Measurements from ENCODE around the gene AGBL3. TPM values are rescaled to one million over a fixed set of nuclear protein-coding genes. Genes with fewer than 3 reads are reported as not detected.

The AGBL3 gene
- total RNA-seq, 1 donor, result 2.2 TPM

- Histone ChIP-seq H3K27ac (ENCODE audit: low read depth, low read length) (no peak overlapping the region), H3K27me3 (ENCODE audit: insufficient read depth, low read length) (no peaks in the 10 kb centered on the region), H3K4me3 (ENCODE audit: insufficient read depth, low read length) (no peak overlapping the region), H3K4me2 (ENCODE audit: insufficient read depth, low read length) (no peak overlapping the region), H4K20me1 (ENCODE audit: insufficient read depth, low read length) (no peaks in the 10 kb centered on the region), H3K79me2 (ENCODE audit: insufficient read depth, low read length) (no peaks in the 10 kb centered on the region), H3K4me1 (ENCODE audit: insufficient read depth, low read length) (no peaks in the 10 kb centered on the region), H3K36me3 (ENCODE audit: insufficient read depth, low read length) (peaks cover 12% of the 10 kb centered on the region), H3K9me3 (ENCODE audit: low read depth, low read length) (peaks cover 17% of the 10 kb centered on the region), H2AFZ (ENCODE audit: low read length) (no peak overlapping the region)
- no peak for TF ChIP-seq CTCF (IDR thresholded peaks at IDR 0.05; ENCODE audit: extremely low read depth, low read depth, low read length)
- no peak for DNase-seq (ENCODE audit: insufficient read length, low spot score, missing footprints)
These were observed 193.8 kb downstream of the AGBL3 start for GRCh38 chr7:135180122-135180521.

- H2AFZ ChIP-seq (ENCODE audit: low read length), result no peak overlapping the region
- H3K79me2 ChIP-seq (ENCODE audit: insufficient read depth, low read length), result no peaks in the 10 kb centered on the region
- no peak overlapping the region for H3K4me2 ChIP-seq (ENCODE audit: insufficient read depth, low read length)
- no peak overlapping the region for H3K27ac ChIP-seq (ENCODE audit: low read depth, low read length)
- H3K27me3 ChIP-seq (ENCODE audit: insufficient read depth, low read length), result no peaks in the 10 kb centered on the region
- H4K20me1 ChIP-seq (ENCODE audit: insufficient read depth, low read length), result no peaks in the 10 kb centered on the region
- peaks cover 17% of the 10 kb centered on the region for H3K9me3 ChIP-seq (ENCODE audit: low read depth, low read length)
- H3K4me3 ChIP-seq (ENCODE audit: insufficient read depth, low read length), result no peak overlapping the region
- no peak for DNase-seq (ENCODE audit: insufficient read length, low spot score, missing footprints)
- H3K36me3 ChIP-seq (ENCODE audit: insufficient read depth, low read length), result peaks cover 18% of the 10 kb centered on the region
- H3K4me1 ChIP-seq (ENCODE audit: insufficient read depth, low read length), result no peaks in the 10 kb centered on the region
- no peak for TF ChIP-seq CTCF (IDR thresholded peaks at IDR 0.05; ENCODE audit: extremely low read depth, low read depth, low read length)
These were observed 195.1 kb downstream of the AGBL3 start for GRCh38 chr7:135181261-135181928.

GRCh38 chr7:135181929-135182678 is 195.8 kb downstream of the AGBL3 start:
- Histone ChIP-seq H3K27ac (ENCODE audit: low read depth, low read length) (no peak overlapping the region), H2AFZ (ENCODE audit: low read length) (no peak overlapping the region), H3K36me3 (ENCODE audit: insufficient read depth, low read length) (peaks cover 18% of the 10 kb centered on the region), H3K9me3 (ENCODE audit: low read depth, low read length) (peaks cover 17% of the 10 kb centered on the region), H3K79me2 (ENCODE audit: insufficient read depth, low read length) (no peaks in the 10 kb centered on the region), H3K27me3 (ENCODE audit: insufficient read depth, low read length) (no peaks in the 10 kb centered on the region), H3K4me3 (ENCODE audit: insufficient read depth, low read length) (no peak overlapping the region), H4K20me1 (ENCODE audit: insufficient read depth, low read length) (no peaks in the 10 kb centered on the region), H3K4me2 (ENCODE audit: insufficient read depth, low read length) (no peak overlapping the region), H3K4me1 (ENCODE audit: insufficient read depth, low read length) (no peaks in the 10 kb centered on the region)
- no peak for DNase-seq (ENCODE audit: insufficient read length, low spot score, missing footprints)
- no peak for TF ChIP-seq CTCF (IDR thresholded peaks at IDR 0.05; ENCODE audit: extremely low read depth, low read depth, low read length)

GRCh38 chr7:135183478-135183877 is 197.2 kb downstream of the AGBL3 start:
- no peak overlapping the region for H3K4me2 ChIP-seq (ENCODE audit: insufficient read depth, low read length)
- no peaks in the 10 kb centered on the region for H3K79me2 ChIP-seq (ENCODE audit: insufficient read depth, low read length)
- H3K36me3 ChIP-seq (ENCODE audit: insufficient read depth, low read length), result peaks cover 25% of the 10 kb centered on the region
- no peaks in the 10 kb centered on the region for H3K27me3 ChIP-seq (ENCODE audit: insufficient read depth, low read length)
- H3K9me3 ChIP-seq (ENCODE audit: low read depth, low read length), result peaks cover 17% of the 10 kb centered on the region
- H3K27ac ChIP-seq (ENCODE audit: low read depth, low read length), result no peak overlapping the region
- H3K4me1 ChIP-seq (ENCODE audit: insufficient read depth, low read length), result no peaks in the 10 kb centered on the region
- no peaks in the 10 kb centered on the region for H4K20me1 ChIP-seq (ENCODE audit: insufficient read depth, low read length)
- no peak overlapping the region for H3K4me3 ChIP-seq (ENCODE audit: insufficient read depth, low read length)
- TF ChIP-seq CTCF (IDR thresholded peaks at IDR 0.05; ENCODE audit: extremely low read depth, low read depth, low read length), result no peak
- no peak overlapping the region for H2AFZ ChIP-seq (ENCODE audit: low read length)
- DNase-seq (ENCODE audit: insufficient read length, low spot score, missing footprints), result no peak

Data from osteoblast (primary cell).